HepG2 (cell line): ENCODE data around the gene FMN2.

Experiments used
- CTCF ChIP-seq: sonication (generic); formaldehyde crosslinking; IDR thresholded peaks from 2 replicates; pipeline ENCODE4 v1.5.0; 2020; ENCODE audit warnings: mild to moderate bottlenecking, missing genetic modification reagents, moderate library complexity
- FOXA1 ChIP-seq, 2 experiments: fragments of 450-650 bp in 1 of 2; sonication (generic) in 1 of 2; formaldehyde crosslinking in 1 of 2; IDR thresholded peaks; 2 replicates each; pipeline versions ENCODE4 v1.4.0 to v1.6.1; 2016 to 2020; ENCODE audit warnings: missing genetic modification reagents in 1 of 2
- FOXP1 ChIP-seq, 2 experiments: fragments of 450-650 bp in 1 of 2; IDR thresholded peaks; 2 replicates each; pipeline ENCODE4 v1.6.1; 2017 to 2018; ENCODE audit warnings: antibody characterized with exemption in 1 of 2
- HBP1 ChIP-seq: IDR thresholded peaks from 2 replicates; pipeline ENCODE4 v1.6.1; 2016; ENCODE audit warnings: low read depth, control low read depth
- NFKB2 ChIP-seq: sonication (generic); formaldehyde crosslinking; IDR thresholded peaks from 2 replicates; pipeline ENCODE4 v1.4.0; 2020; ENCODE audit warnings: missing genetic modification reagents, borderline replicate concordance
- POLR2A ChIP-seq, 2 experiments: IDR thresholded peaks; 2 replicates each; pipeline ENCODE4 v1.6.1; 2011; ENCODE audit warnings: low read depth in 2 of 2, low read length in 2 of 2, mild to moderate bottlenecking in 1 of 2, moderate library complexity in 1 of 2; ENCODE audit not compliant: insufficient read depth in 1 of 2
- SSRP1 ChIP-seq: IDR thresholded peaks from 2 replicates; pipeline ENCODE4 v1.6.1; 2016; ENCODE audit warnings: control low read depth
- TF ChIP-seq, protein P1 (sequence below): sonication (generic); formaldehyde crosslinking; IDR thresholded peaks from 2 replicates; pipeline ENCODE4 v1.8.1; 2023; ENCODE audit warnings: missing genetic modification reagents, inconsistent platforms, borderline replicate concordance
- TF ChIP-seq, protein P2 (sequence below): sonication (generic); formaldehyde crosslinking; IDR thresholded peaks from 2 replicates; pipeline ENCODE4 v1.4.0; 2020; ENCODE audit warnings: missing genetic modification reagents

DNA sequence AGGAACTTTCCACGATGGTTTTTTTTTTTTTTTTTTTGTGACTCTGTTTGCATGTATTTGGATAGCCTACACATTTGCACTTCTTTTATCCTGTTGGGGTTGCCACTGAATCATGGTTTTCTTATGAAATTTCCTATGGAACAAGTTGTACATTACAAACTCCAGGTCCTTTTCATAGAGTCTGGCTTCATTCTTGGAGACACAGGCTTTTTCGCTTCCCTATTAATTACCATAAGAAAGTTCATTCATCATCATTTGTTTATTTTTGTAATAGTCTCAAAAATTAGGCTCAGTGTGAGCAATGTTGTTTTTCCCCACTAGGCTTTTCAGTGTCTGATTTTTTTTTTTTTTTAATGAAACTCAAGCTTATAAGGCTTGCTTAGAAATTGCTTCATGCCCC lies 179.4 kb downstream of the FMN2 start:
- no peak for TF ChIP-seq SSRP1 (CRISPR knock-in tag)
- no peak for TF ChIP-seq POLR2A (IDR thresholded peaks at IDR 0.05; ENCODE audit: insufficient read depth in 1 of 2, low read depth in 2 of 2, low read length in 2 of 2)
- TF ChIP-seq, protein P1, sequence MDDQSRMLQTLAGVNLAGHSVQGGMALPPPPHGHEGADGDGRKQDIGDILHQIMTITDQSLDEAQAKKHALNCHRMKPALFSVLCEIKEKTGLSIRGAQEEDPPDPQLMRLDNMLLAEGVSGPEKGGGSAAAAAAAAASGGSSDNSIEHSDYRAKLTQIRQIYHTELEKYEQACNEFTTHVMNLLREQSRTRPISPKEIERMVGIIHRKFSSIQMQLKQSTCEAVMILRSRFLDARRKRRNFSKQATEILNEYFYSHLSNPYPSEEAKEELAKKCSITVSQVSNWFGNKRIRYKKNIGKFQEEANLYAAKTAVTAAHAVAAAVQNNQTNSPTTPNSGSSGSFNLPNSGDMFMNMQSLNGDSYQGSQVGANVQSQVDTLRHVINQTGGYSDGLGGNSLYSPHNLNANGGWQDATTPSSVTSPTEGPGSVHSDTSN (CRISPR knock-in tag) = no peak
- TF ChIP-seq CTCF (CRISPR knock-in tag) = no peak
- TF ChIP-seq HBP1 (CRISPR knock-in tag) = no peak
- TF ChIP-seq FOXP1 (IDR thresholded peaks at IDR 0.05) = no peak
- no peak for TF ChIP-seq FOXP1 (CRISPR knock-in tag; IDR thresholded peaks at IDR 0.05)
- no peak for TF ChIP-seq NFKB2 (CRISPR knock-in tag)
- no peak for TF ChIP-seq FOXA1 (IDR thresholded peaks at IDR 0.05)
- no peak for TF ChIP-seq FOXA1 (CRISPR knock-in tag; IDR thresholded peaks at IDR 0.05)
- TF ChIP-seq, protein P2, sequence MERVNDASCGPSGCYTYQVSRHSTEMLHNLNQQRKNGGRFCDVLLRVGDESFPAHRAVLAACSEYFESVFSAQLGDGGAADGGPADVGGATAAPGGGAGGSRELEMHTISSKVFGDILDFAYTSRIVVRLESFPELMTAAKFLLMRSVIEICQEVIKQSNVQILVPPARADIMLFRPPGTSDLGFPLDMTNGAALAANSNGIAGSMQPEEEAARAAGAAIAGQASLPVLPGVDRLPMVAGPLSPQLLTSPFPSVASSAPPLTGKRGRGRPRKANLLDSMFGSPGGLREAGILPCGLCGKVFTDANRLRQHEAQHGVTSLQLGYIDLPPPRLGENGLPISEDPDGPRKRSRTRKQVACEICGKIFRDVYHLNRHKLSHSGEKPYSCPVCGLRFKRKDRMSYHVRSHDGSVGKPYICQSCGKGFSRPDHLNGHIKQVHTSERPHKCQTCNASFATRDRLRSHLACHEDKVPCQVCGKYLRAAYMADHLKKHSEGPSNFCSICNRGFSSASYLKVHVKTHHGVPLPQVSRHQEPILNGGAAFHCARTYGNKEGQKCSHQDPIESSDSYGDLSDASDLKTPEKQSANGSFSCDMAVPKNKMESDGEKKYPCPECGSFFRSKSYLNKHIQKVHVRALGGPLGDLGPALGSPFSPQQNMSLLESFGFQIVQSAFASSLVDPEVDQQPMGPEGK = no peak
